CD8-positive, alpha-beta memory T cell (primary cell): ENCODE results near the gene CLCC1. TPM values are rescaled to one million over a fixed set of nuclear protein-coding genes. Genes with fewer than 3 reads are reported as not detected.

Experiments
- CTCF ChIA-PET: fragments of 350-600 bp; sonication (Branson Sonifier 250); formaldehyde crosslinking; loops from one replicate; lab custom pipeline; 2021; ENCODE audit warnings: antibody characterized with exemption; lab: Charles Lee
- POLR2A ChIA-PET: fragments of 350-600 bp; sonication (Branson Sonifier 250); formaldehyde crosslinking; loops from one replicate; lab custom pipeline; 2021; ENCODE audit warnings: antibody characterized with exemption; lab: Charles Lee
- DNase-seq, 5 donors: peaks; one replicate each; pipeline versions ENCODE4 v3.0.0 to v3.0.0-alpha.2; 2020 to 2022; ENCODE audit warnings: mixed read lengths in 1 of 5
- H3K27ac ChIP-seq: one replicate; pipeline ENCODE4 v1.7.0; 2013; ENCODE audit warnings: low read depth, mild to moderate bottlenecking, low read length, moderate library complexity
- H3K27me3 ChIP-seq: 2 replicates; pipeline ENCODE4 v1.7.0; 2013; ENCODE audit warnings: low read length, mild to moderate bottlenecking; ENCODE audit not compliant: insufficient read depth, poor library complexity, severe bottlenecking
- H3K36me3 ChIP-seq: 2 replicates; pipeline ENCODE4 v1.7.0; 2013; ENCODE audit warnings: mild to moderate bottlenecking, low read length, moderate library complexity; ENCODE audit not compliant: insufficient read depth
- H3K4me1 ChIP-seq: 2 replicates; pipeline ENCODE4 v1.7.0; 2013; ENCODE audit warnings: mild to moderate bottlenecking, low read length, moderate library complexity; ENCODE audit not compliant: insufficient read depth
- H3K4me3 ChIP-seq: 2 replicates; pipeline ENCODE4 v1.7.0; 2013; ENCODE audit warnings: mild to moderate bottlenecking, low read length
- H3K9me3 ChIP-seq: 2 replicates; pipeline ENCODE4 v1.7.0; 2013; ENCODE audit warnings: mild to moderate bottlenecking, low read length
- H3K27ac Mint-ChIP-seq, 8 donors: one replicate each; pipeline ENCODE4 v1.8.0; 2020 to 2021; ENCODE audit warnings: mixed read lengths in 8 of 8, mild to moderate bottlenecking in 6 of 8, inconsistent platforms in 3 of 8, moderate library complexity in 3 of 8
- H3K27me3 Mint-ChIP-seq, 2 donors: one replicate each; pipeline ENCODE4 v1.8.0; 2020 to 2021; ENCODE audit warnings: mixed read lengths in 2 of 2, mild to moderate bottlenecking in 1 of 2, moderate library complexity in 1 of 2
- H3K36me3 Mint-ChIP-seq, 3 donors: one replicate each; pipeline ENCODE4 v1.8.0; 2020 to 2021; ENCODE audit warnings: mixed read lengths in 3 of 3, inconsistent platforms in 1 of 3, mild to moderate bottlenecking in 1 of 3
- H3K4me1 Mint-ChIP-seq, 3 donors: one replicate each; pipeline ENCODE4 v1.8.0; 2020 to 2021; ENCODE audit warnings: mixed read lengths in 3 of 3, inconsistent platforms in 1 of 3, mild to moderate bottlenecking in 1 of 3
- H3K4me3 Mint-ChIP-seq, 7 donors: one replicate each; pipeline ENCODE4 v1.8.0; 2020 to 2021; ENCODE audit warnings: mixed read lengths in 7 of 7, mild to moderate bottlenecking in 6 of 7, moderate library complexity in 4 of 7, inconsistent platforms in 2 of 7
- H3K9me3 Mint-ChIP-seq, 5 donors: one replicate each; pipeline ENCODE4 v1.8.0; 2020 to 2022; ENCODE audit warnings: mixed read lengths in 5 of 5, mild to moderate bottlenecking in 3 of 5, moderate library complexity in 2 of 5, inconsistent platforms in 1 of 5
- polyA plus RNA-seq: library from polyadenylated mRNA; unstranded; fragments of 300-500 nt; fragmentation: Illumina TruSeq; gene quantifications from one replicate; pipeline ENCODE4 v1.2.3, GENCODE V29; 2021
- total RNA-seq, 2 experiments: library from RNA; stranded (reverse); gene quantifications; one replicate each; pipeline ENCODE4 v1.2.3, GENCODE V29; 2021

The CLCC1 gene
- total and polyA plus RNA-seq, 3 experiments from 2014 or later = 9.5 to 20.2 (median 15.8) TPM

GRCh38 chr1:108961752-108962486 is 1.4 kb downstream of the CLCC1 start:
- ChIA-PET POLR2A (interaction anchor here (0.5 to 1.1 kb wide), 4 partner anchors 114 to 306 kb away, joined by 3 to 9 read pairs (median 5); partner anchors contain the start of gene PRPF38B), CTCF (interaction anchor here (0.9 to 2.1 kb wide), 4 partner anchors 10 to 151 kb away, joined by 3 to 10 read pairs (median 5); a partner anchor contains a TSS)
- Histone ChIP-seq H3K9me3 (no peaks in the 10 kb centered on the region), H3K36me3 (no peaks in the 10 kb centered on the region), H3K27me3 (no peaks in the 10 kb centered on the region), H3K4me1 (peaks cover 38% of the 10 kb centered on the region), H3K27ac (peak overlapping the region; percentile 89), H3K4me3 (peak overlapping the region; percentile 69)
- H3K27me3 Mint-ChIP-seq = peaks cover 0 to 3% of the 10 kb centered on the region in 2 donors
- no peak for DNase-seq
- H3K4me3 Mint-ChIP-seq = peak overlapping the region; percentile 86 to 95 (median 89)
- no peaks in the 10 kb centered on the region for H3K9me3 Mint-ChIP-seq
- peaks cover 43 to 61% (median 52%) of the 10 kb centered on the region in 3 donors for H3K4me1 Mint-ChIP-seq
- H3K27ac Mint-ChIP-seq = peak overlapping the region; percentile 80 to 97 (median 94)
- peaks cover 2 to 13% (median 6%) of the 10 kb centered on the region in 3 donors for H3K36me3 Mint-ChIP-seq

DNA sequence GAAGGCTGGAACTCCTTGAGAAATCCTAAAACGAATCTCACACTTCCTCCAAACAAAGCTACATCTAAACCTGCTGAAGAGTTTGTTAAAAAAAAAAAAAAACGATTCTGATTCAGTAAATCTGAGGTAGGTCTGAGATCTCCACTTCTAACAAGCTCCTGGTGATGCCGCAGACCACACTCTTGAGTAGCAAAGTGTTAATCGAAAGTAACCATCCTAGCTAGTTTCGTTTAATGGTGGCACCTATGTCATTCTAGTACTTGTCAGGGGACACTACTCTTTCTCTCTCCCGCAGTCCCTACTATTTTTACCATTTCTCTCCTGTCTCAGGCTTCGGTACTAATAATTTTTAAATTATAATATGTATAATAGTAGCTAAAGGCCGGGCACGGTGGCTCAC is 2.1 kb downstream of the CLCC1 start:
- H3K9me3 Mint-ChIP-seq = peaks cover 0 to 3% (median 2%) of the 10 kb centered on the region in 5 donors
- Histone ChIP-seq H3K27me3 (no peaks in the 10 kb centered on the region), H3K27ac (no peak overlapping the region), H3K4me1 (peaks cover 44% of the 10 kb centered on the region), H3K4me3 (no peak overlapping the region), H3K9me3 (no peaks in the 10 kb centered on the region), H3K36me3 (no peaks in the 10 kb centered on the region)
- H3K27me3 Mint-ChIP-seq = peaks cover 0 to 7% of the 10 kb centered on the region in 2 donors
- DNase-seq = peak in 4 of 5 donors; percentile 17 to 73 (median 41)
- peak overlapping the region; percentile 12 to 82 (median 34) for H3K4me3 Mint-ChIP-seq
- peaks cover 2 to 13% (median 6%) of the 10 kb centered on the region in 3 donors for H3K36me3 Mint-ChIP-seq
- POLR2A ChIA-PET = interaction anchor here (0.6 to 1.0 kb wide), 4 partner anchors 21 to 306 kb away, joined by 3 to 4 read pairs (median 3); no protein-coding TSS in a partner anchor
- peaks cover 49 to 68% (median 59%) of the 10 kb centered on the region in 3 donors for H3K4me1 Mint-ChIP-seq
- CTCF ChIA-PET = interaction anchor here (1.5 kb wide), 1 partner anchor 27 kb away, joined by 3 read pairs; no protein-coding TSS in a partner anchor
- H3K27ac Mint-ChIP-seq = peak overlapping the region in 2 of 8 donors; percentile 43 to 92

DNA sequence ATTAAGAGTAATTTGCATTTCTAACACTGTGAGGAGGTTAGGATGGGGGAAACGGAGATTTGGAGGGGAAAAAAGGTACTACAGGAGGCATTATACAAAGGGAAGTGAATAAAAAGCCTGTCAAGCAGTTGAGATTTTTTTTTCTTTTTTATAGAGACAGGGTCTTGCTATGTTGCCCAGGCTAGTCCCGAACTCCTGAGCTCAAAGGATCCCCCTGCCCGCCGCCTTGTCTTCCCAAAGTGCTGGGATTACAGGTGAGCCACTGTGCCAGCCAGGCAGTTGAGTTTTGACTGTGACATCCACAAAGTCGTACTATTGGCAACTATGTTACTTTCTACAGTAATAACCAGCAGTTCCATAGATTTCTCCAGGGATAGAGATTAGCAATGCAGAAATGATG is 2.6 kb downstream of the CLCC1 start:
- Mint-ChIP-seq H3K27ac (peak overlapping the region in 4 of 8 donors; percentile 18 to 92 (median 40)), H3K36me3 (peaks cover 2 to 16% (median 9%) of the 10 kb centered on the region in 3 donors), H3K27me3 (peaks cover 0 to 7% of the 10 kb centered on the region in 2 donors), H3K4me3 (peak overlapping the region; percentile 12 to 82 (median 34)), H3K4me1 (peaks cover 53 to 73% (median 63%) of the 10 kb centered on the region in 3 donors), H3K9me3 (peaks cover 0 to 7% (median 2%) of the 10 kb centered on the region in 5 donors)
- H3K9me3 ChIP-seq = no peaks in the 10 kb centered on the region
- no peaks in the 10 kb centered on the region for H3K27me3 ChIP-seq
- ChIA-PET CTCF (interaction anchor here (0.6 kb wide), 1 partner anchor 296 kb away, joined by 3 read pairs; no protein-coding TSS in a partner anchor), POLR2A (interaction anchor here (0.6 to 1.0 kb wide), 2 partner anchors 20 to 133 kb away, joined by 3 to 4 read pairs; no protein-coding TSS in a partner anchor)
- no peak overlapping the region for H3K27ac ChIP-seq
- H3K4me3 ChIP-seq = no peak overlapping the region
- H3K36me3 ChIP-seq = no peaks in the 10 kb centered on the region
- no peak for DNase-seq
- peaks cover 48% of the 10 kb centered on the region for H3K4me1 ChIP-seq

- CTCF ChIA-PET = interaction anchor here (0.7 kb wide), 1 partner anchor 142 kb away, joined by 4 read pairs; no protein-coding TSS in a partner anchor
- H3K27ac Mint-ChIP-seq = peak overlapping the region in 6 of 8 donors; percentile 39 to 93 (median 90)
- POLR2A ChIA-PET = no interaction called here
These were observed 5.4 kb downstream of the CLCC1 start for GRCh38 chr1:108957888-108958287.

GRCh38 chr1:108955881-108956280 is 7.4 kb downstream of the CLCC1 start:
- POLR2A ChIA-PET = interaction anchor here (0.7 to 1.6 kb wide), 2 partner anchors 220 to 755 kb away, joined by 4 to 9 read pairs; no protein-coding TSS in a partner anchor
- Histone ChIP-seq H3K4me3 (no peak overlapping the region), H3K27ac (no peak overlapping the region), H3K9me3 (no peaks in the 10 kb centered on the region), H3K27me3 (no peaks in the 10 kb centered on the region), H3K36me3 (peaks cover 11% of the 10 kb centered on the region), H3K4me1 (peaks cover 28% of the 10 kb centered on the region)
- peak overlapping the region; percentile 14 to 95 (median 93) for H3K27ac Mint-ChIP-seq
- H3K9me3 Mint-ChIP-seq = peaks cover 0 to 7% (median 2%) of the 10 kb centered on the region in 5 donors
- DNase-seq = no peak
- H3K36me3 Mint-ChIP-seq = peaks cover 9 to 26% (median 14%) of the 10 kb centered on the region in 3 donors
- CTCF ChIA-PET = interaction anchor here (1.0 kb wide), 1 partner anchor 144 kb away, joined by 3 read pairs; no protein-coding TSS in a partner anchor
- peak overlapping the region in 2 of 7 donors; percentile 2 to 4 for H3K4me3 Mint-ChIP-seq
- peaks cover 36 to 59% (median 47%) of the 10 kb centered on the region in 3 donors for H3K4me1 Mint-ChIP-seq
- H3K27me3 Mint-ChIP-seq = peaks cover 0 to 3% of the 10 kb centered on the region in 2 donors

More at GRCh38 chr1:108957888-108958287, 5.4 kb downstream of the CLCC1 start:
- Mint-ChIP-seq H3K4me3 (peak overlapping the region in 2 of 7 donors; percentile 23 to 36), H3K27me3 (peaks cover 0 to 3% of the 10 kb centered on the region in 2 donors), H3K4me1 (peaks cover 50 to 76% (median 65%) of the 10 kb centered on the region in 3 donors), H3K9me3 (peaks cover 0 to 7% (median 2%) of the 10 kb centered on the region in 5 donors), H3K36me3 (peaks cover 9 to 27% (median 14%) of the 10 kb centered on the region in 3 donors)
- Histone ChIP-seq H3K27me3 (no peaks in the 10 kb centered on the region), H3K27ac (no peak overlapping the region), H3K4me1 (peaks cover 42% of the 10 kb centered on the region), H3K4me3 (no peak overlapping the region), H3K9me3 (no peaks in the 10 kb centered on the region), H3K36me3 (peaks cover 11% of the 10 kb centered on the region)
- DNase-seq = no peak

DNA sequence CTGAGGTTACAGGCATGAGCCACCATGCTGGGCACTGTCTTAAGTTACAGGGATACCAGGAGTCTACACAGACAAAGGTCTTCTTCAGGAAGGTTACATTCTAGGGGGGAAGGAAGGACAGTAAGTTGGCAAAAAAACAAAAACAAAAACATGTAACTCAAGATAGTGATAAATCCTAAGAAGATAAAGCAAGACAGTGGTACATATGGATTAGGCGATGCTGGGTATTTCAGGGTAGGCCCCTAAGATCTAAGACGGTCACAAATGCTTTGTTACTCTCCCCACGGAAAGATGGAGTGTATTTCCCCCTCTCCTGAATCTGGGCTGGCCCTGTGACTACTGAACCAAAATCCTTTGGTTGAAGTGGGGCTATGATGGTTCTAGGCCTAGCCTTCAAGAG is 8.2 kb downstream of the CLCC1 start:
- Histone ChIP-seq H3K9me3 (no peaks in the 10 kb centered on the region), H3K27ac (no peak overlapping the region), H3K27me3 (no peaks in the 10 kb centered on the region), H3K36me3 (peaks cover 11% of the 10 kb centered on the region), H3K4me3 (no peak overlapping the region), H3K4me1 (peaks cover 25% of the 10 kb centered on the region)
- Mint-ChIP-seq H3K4me1 (peaks cover 31 to 51% (median 40%) of the 10 kb centered on the region in 3 donors), H3K27me3 (peaks cover 0 to 3% of the 10 kb centered on the region in 2 donors), H3K4me3 (no peak overlapping the region), H3K36me3 (peaks cover 10 to 26% (median 11%) of the 10 kb centered on the region in 3 donors), H3K9me3 (peaks cover 0 to 7% (median 2%) of the 10 kb centered on the region in 5 donors), H3K27ac (peak overlapping the region in 2 of 8 donors; percentile 63 to 72)
- CTCF ChIA-PET = no interaction called here
- no peak for DNase-seq
- POLR2A ChIA-PET = no interaction called here

GRCh38 chr1:108953452-108953851 is 9.8 kb downstream of the CLCC1 start:
- H3K9me3 Mint-ChIP-seq = peaks cover 0 to 7% (median 2%) of the 10 kb centered on the region in 5 donors
- H3K27me3 Mint-ChIP-seq = peaks cover 0 to 3% of the 10 kb centered on the region in 2 donors
- peaks cover 9 to 20% (median 11%) of the 10 kb centered on the region in 3 donors for H3K36me3 Mint-ChIP-seq
- no peaks in the 10 kb centered on the region for H3K9me3 ChIP-seq
- peaks cover 30 to 50% (median 37%) of the 10 kb centered on the region in 3 donors for H3K4me1 Mint-ChIP-seq
- peaks cover 25% of the 10 kb centered on the region for H3K4me1 ChIP-seq
- peaks cover 11% of the 10 kb centered on the region for H3K36me3 ChIP-seq
- peak overlapping the region in 1 of 7 donors; percentile 45 for H3K4me3 Mint-ChIP-seq
- no peak overlapping the region for H3K4me3 ChIP-seq
- POLR2A ChIA-PET = interaction anchor here (0.7 kb wide), 1 partner anchor 89 kb away, joined by 8 read pairs; no protein-coding TSS in a partner anchor
- CTCF ChIA-PET = interaction anchor here (2.6 kb wide), 1 partner anchor 9 kb away, joined by 6 read pairs; no protein-coding TSS in a partner anchor
- no peaks in the 10 kb centered on the region for H3K27me3 ChIP-seq
- no peak overlapping the region for H3K27ac ChIP-seq
- H3K27ac Mint-ChIP-seq = peak overlapping the region in 1 of 8 donors; percentile 72
- DNase-seq = no peak
